Lower leg skin (tissue), 3 donors: ENCODE measurements around the gene CARD11.

ENCODE experiments used
- POLR2A ChIP-seq, 2 donors: fragments of 450-650 bp; IDR thresholded peaks; one replicate each; pipeline ENCODE4 v1.6.1; 2016 to 2017; ENCODE audit warnings: antibody characterized with exemption in 2 of 2, mild to moderate bottlenecking in 1 of 2, moderate library complexity in 1 of 2
- TF ChIP-seq, protein P1 (sequence below), 3 donors: fragments of 450-650 bp; IDR thresholded peaks; one replicate each; pipeline ENCODE4 v1.5.1; 2016; ENCODE audit warnings: antibody characterized with exemption in 3 of 3, mild to moderate bottlenecking in 3 of 3, moderate library complexity in 2 of 3

DNA sequence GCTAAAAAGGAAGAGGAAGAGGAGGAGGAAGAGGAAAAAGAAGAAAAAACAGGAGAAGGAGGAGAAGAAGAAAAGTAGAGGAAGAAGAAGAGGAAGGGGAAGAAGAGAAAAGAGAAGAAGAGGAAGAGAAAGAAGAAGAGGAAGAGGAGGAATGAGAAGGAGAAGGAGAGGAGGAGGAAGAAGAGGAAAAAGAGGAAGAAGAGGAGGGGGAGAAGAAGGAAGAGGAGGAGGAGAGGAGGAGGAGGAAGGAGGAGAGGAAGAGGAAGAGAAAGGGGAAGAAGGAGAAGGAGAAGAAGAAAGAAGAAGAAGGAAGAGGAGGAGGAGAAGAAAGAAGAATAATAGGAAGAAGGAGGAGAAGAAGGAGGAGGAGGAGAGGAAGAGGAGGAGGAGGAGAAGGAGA lies 103.2 kb downstream of the CARD11 start:
- TF ChIP-seq, protein P1, sequence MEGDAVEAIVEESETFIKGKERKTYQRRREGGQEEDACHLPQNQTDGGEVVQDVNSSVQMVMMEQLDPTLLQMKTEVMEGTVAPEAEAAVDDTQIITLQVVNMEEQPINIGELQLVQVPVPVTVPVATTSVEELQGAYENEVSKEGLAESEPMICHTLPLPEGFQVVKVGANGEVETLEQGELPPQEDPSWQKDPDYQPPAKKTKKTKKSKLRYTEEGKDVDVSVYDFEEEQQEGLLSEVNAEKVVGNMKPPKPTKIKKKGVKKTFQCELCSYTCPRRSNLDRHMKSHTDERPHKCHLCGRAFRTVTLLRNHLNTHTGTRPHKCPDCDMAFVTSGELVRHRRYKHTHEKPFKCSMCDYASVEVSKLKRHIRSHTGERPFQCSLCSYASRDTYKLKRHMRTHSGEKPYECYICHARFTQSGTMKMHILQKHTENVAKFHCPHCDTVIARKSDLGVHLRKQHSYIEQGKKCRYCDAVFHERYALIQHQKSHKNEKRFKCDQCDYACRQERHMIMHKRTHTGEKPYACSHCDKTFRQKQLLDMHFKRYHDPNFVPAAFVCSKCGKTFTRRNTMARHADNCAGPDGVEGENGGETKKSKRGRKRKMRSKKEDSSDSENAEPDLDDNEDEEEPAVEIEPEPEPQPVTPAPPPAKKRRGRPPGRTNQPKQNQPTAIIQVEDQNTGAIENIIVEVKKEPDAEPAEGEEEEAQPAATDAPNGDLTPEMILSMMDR (IDR thresholded peaks at IDR 0.05), result no peak
- TF ChIP-seq POLR2A (IDR thresholded peaks at IDR 0.05), result no peak
